ENCODE measurements around the gene HTR7. TPM values are rescaled to one million over a fixed set of nuclear protein-coding genes. Genes with fewer than 3 reads are reported as not detected.

Gene HTR7
- total and polyA plus RNA-seq, 9 of the 15 experiments (the other 6 are each of a cell fraction or from before 2014, with no cell fraction given) = 0.07 to 0.33 (median 0.18) TPM

- ATAC-seq (no peak), FAIRE-seq (no peak), DNase-seq (ENCODE audit: extremely low read depth in 1 of 4, low spot score in 3 of 4) (no peak)
- no peaks in the 10 kb centered on the region for H3K79me2 ChIP-seq (ENCODE audit: control insufficient read depth, insufficient read depth, low read length)
- no peaks in the 10 kb centered on the region for H3K9me1 ChIP-seq (ENCODE audit: control insufficient read depth, insufficient read depth, low read length)
- ChIA-PET CTCF (ENCODE audit: low intra/inter-chr PET ratio) (no interaction called here), POLR2A (no interaction called here)
- H2AFZ ChIP-seq (ENCODE audit: low read depth, low read length) = no peak overlapping the region
- H3K9ac ChIP-seq (ENCODE audit: insufficient read depth in 1 of 2, low read depth in 2 of 2, low read length in 2 of 2) = no peak overlapping the region
- H4K20me1 ChIP-seq (replicated peaks; ENCODE audit: control insufficient read depth, insufficient read depth, low read length) = no peaks in the 10 kb centered on the region
- no peak overlapping the region for H3K27ac ChIP-seq (ENCODE audit: extremely low read depth, low read depth, low read length)
- peaks cover 5 to 13% of the 10 kb centered on the region in 2 experiments; a peak in 4 of 5 replicates for H3K27me3 ChIP-seq (ENCODE audit: control insufficient read depth in 2 of 2, insufficient read depth in 2 of 2, low read length in 2 of 2)
- in situ Hi-C loops (cut with MboI) = loop anchor here (25.0 kb wide), 1 partner anchor 1423 kb away; no protein-coding TSS in a partner anchor
- intact Hi-C loops (cut with micrococcal nuclease) = loop anchor here (5.0 kb wide), 2 partner anchors 908 to 1433 kb away; no protein-coding TSS in a partner anchor
- H3K36me3 ChIP-seq (ENCODE audit: control insufficient read depth, insufficient read depth, low read length) = no peaks in the 10 kb centered on the region
- no peak overlapping the region for H3K4me3 ChIP-seq
- H3K4me1 ChIP-seq (replicated peaks in 1 of 2; ENCODE audit: control insufficient read depth in 2 of 2, insufficient read depth in 2 of 2, low read length in 2 of 2) = peaks cover 0 to 15% of the 10 kb centered on the region in 2 experiments; a peak in 3 of 5 replicates
- H3K9me3 ChIP-seq (replicated peaks; ENCODE audit: control insufficient read depth, insufficient read depth, low read depth, low read length) = no peaks in the 10 kb centered on the region
- BruUV-seq (replicated peaks) = no TSS peak
- WGBS (ENCODE audit: insufficient coverage, low coverage, missing lambda C conversion rate) = 0% methylated on average over 1 of the region's 1 CpG
- H3K4me2 ChIP-seq (ENCODE audit: insufficient read depth, low read length) = no peak overlapping the region
- no peak for TF ChIP-seq ZBTB43 (CRISPR knock-in tag; IDR thresholded peaks at IDR 0.05)
- no peak for TF ChIP-seq JUN (IDR thresholded peaks at IDR 0.05; ENCODE audit: borderline replicate concordance, low read depth, low read length)
- no peak for TF ChIP-seq JUN (CRISPR knock-in tag; IDR thresholded peaks at IDR 0.05; ENCODE audit: borderline replicate concordance)
- no peak for TF ChIP-seq TCF15 (CRISPR knock-in tag; IDR thresholded peaks at IDR 0.05)
- no peak for TF ChIP-seq CAMTA2 (CRISPR knock-in tag; conservative IDR thresholded peaks at IDR 0.05)
- no peak for TF ChIP-seq CEBPG (CRISPR knock-in tag; IDR thresholded peaks at IDR 0.05)
- TF ChIP-seq CEBPG (tag; conservative IDR thresholded peaks at IDR 0.05 in 1 of 2, IDR thresholded peaks at IDR 0.05 in 1 of 2) = no peak
- no peak for TF ChIP-seq ZC3H8 (IDR thresholded peaks at IDR 0.05)
- no peak for TF ChIP-seq NFYB (IDR thresholded peaks at IDR 0.05; ENCODE audit: extremely low read depth, insufficient read length)
- TF ChIP-seq MGA (IDR thresholded peaks at IDR 0.05) = no peak
Measured at GRCh38 chr10:90860790-90861189, 3.0 kb upstream of the HTR7 start.

Measured in K562 (cell line).